Measurements from ENCODE around the gene TRIO.
"Not testable (repeated sequence)": the region's sequence is repeated elsewhere in the genome, so short reads cannot be mapped to it uniquely, and the experiment has no call there.

TRIO gene

DNA sequence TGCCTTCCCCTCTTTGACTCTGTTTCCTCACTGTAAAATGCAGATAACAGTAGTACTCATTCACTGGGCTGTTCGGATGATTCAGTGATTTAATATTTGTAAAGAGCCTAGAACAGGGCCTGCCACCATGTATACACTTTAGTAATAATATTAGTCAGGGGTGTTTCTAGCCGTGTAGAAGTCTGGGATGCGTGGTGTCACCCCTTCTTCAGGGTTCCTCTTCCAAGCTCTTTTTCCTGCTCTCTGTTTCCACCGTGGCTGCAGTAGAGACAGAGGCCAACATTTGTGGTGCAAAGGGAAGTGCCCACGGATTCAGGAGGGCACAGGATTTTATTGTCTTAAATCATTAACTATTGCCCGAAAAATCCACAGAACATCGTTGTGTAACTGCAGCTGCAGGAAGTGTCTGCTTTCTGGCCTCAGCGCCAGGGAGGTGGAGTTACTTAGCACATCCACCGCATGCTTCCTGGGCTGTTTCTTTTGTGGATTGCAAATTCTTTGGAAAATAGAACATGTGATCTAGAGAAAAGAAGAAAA lies 61.7 kb downstream of the TRIO start:
- TF ChIP-seq EZH2 (IDR thresholded peaks at IDR 0.05): no peak
- TF ChIP-seq FOXP2 (optimal IDR thresholded peaks at IDR 0.05; ENCODE audit: control extremely low read depth, extremely low read length, insufficient read depth): no peak
- no peak for TF ChIP-seq POLR2AphosphoS5 (IDR thresholded peaks at IDR 0.05; ENCODE audit: borderline replicate concordance, low read depth, low read length)
- Histone ChIP-seq H3K9me3 (ENCODE audit: low read depth, low read length) (no peaks in the 10 kb centered on the region), H3K4me3 (peak overlapping the region; percentile 3), H3K36me3 (ENCODE audit: insufficient read depth, low read length) (no peaks in the 10 kb centered on the region), H3K9ac (ENCODE audit: insufficient read length) (no peak overlapping the region), H3K27ac (no peak overlapping the region)
- no peak for DNase-seq (ENCODE audit: low read depth, low spot score)

DNA sequence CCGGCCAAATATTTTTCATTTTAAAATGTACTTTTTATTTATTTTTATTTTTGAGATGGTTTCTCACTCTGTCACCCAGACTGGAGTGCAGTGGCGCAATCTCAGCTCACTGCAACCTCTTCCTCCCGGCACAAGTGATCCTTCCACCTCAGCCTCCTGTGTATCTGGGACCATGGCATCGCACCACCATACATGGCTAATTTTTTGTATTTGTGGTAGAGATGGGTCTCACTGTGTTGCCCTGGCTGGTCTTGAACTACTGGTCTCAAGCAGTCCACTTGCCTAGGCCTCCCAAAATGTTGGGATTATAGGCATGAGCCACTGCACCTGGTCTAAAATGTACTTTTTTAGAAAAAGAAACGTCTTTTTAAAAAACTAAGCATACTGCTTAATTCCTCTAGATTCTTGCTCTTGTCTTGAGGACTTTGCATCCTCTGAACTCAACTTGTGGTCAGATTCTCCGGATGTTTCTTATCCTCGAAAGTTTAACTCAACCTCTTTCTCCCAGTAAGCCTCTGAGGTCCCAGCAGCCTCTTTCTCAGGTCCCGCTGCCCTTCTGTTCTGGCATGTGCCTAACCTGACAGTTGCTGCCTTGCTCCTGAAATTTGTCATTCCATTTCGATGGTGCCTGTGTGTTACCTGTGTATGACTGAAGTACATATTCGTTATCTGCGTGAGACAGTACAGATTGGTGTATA lies 63.0 kb downstream of the TRIO start:
- no peak for DNase-seq (ENCODE audit: low read depth, low spot score)
- Histone ChIP-seq H3K36me3 (ENCODE audit: insufficient read depth, low read length) (no peaks in the 10 kb centered on the region), H3K27ac (no peak overlapping the region)

DNA sequence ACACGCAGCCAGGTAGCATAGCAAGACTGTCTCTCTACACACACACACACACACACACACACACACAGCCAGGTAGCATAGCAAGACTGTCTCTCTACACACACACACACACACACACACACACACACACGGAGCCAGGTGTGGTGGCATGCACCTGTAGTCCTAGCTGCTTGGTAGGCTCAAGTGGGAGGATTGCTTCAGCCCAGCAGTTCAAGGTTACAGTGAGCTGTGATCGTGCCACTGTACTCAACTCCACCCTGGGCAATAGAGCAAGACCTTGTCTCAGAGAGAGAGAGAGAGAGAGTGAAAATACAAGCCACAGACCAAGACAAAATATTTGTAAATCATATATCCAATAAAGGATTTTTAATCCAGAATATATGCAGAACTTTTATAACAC lies 64.3 kb downstream of the TRIO start:
- DNase-seq (ENCODE audit: low read depth, low spot score); H3K4me3 ChIP-seq; H3K9me3 ChIP-seq (ENCODE audit: low read depth, low read length); H3K9ac ChIP-seq (ENCODE audit: insufficient read length); H3K27ac ChIP-seq; H3K36me3 ChIP-seq (ENCODE audit: insufficient read depth, low read length): not testable (repeated sequence)

More for the DNA sequence above, 63.0 kb downstream of the TRIO start:
- TF ChIP-seq EZH2 (IDR thresholded peaks at IDR 0.05): no peak
- no peak for TF ChIP-seq FOXP2 (optimal IDR thresholded peaks at IDR 0.05; ENCODE audit: control extremely low read depth, extremely low read length, insufficient read depth)
- no peak for TF ChIP-seq POLR2AphosphoS5 (IDR thresholded peaks at IDR 0.05; ENCODE audit: borderline replicate concordance, low read depth, low read length)
- Histone ChIP-seq H3K9me3 (ENCODE audit: low read depth, low read length) (no peaks in the 10 kb centered on the region), H3K9ac (ENCODE audit: insufficient read length) (no peak overlapping the region), H3K4me3 (no peak overlapping the region)

DNA sequence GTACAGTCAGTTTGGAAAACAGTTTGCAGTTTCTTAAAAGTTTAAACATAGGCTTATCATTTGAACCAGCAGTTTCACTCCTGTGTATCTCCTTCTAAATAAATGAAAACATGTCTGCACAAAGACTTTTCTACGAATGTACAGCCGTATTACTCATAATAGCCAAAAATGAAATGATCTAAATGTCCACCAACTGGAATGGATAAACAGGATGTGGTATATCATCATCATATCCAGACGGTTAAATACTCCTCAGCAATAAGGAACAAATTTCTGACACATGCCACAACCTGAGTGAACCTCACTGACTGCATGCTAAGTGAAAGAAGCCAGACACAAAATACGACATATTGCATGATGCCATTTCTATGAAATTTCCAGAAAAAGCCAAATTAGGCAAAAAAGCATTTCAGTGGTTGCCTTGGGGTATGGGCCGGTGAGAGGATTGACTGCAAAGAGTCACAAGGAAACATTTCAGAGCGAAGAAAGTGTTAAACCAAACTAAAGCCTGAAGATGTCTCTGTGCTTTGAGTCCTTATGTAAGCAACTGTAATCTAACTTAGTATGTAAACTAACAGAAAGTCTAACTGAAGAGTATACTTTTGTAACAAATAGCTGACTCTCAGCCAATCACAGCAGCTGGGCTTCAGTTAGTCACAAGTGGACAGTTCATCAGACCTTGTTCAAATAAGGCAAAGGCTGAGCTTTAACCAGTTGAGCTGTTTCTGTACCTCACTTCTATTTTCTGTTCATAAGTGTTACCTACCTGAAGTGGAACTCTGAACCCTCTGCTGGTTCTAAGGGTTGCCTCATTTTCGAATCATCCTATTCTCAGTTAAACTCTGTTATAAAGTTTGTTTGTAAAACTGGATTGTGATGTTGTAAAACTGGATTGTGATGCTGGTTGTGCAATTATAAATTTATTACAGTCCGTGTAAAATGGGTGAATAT lies 65.2 kb downstream of the TRIO start:
- no peaks in the 10 kb centered on the region for H3K36me3 ChIP-seq (ENCODE audit: insufficient read depth, low read length)
- TF ChIP-seq POLR2AphosphoS5 (IDR thresholded peaks at IDR 0.05; ENCODE audit: borderline replicate concordance, low read depth, low read length) (no peak), EZH2 (IDR thresholded peaks at IDR 0.05) (no peak), FOXP2 (optimal IDR thresholded peaks at IDR 0.05; ENCODE audit: control extremely low read depth, extremely low read length, insufficient read depth) (no peak)
- H3K4me3 ChIP-seq: no peak overlapping the region
- H3K9me3 ChIP-seq (ENCODE audit: low read depth, low read length): no peaks in the 10 kb centered on the region
- no peak overlapping the region for H3K9ac ChIP-seq (ENCODE audit: insufficient read length)
- no peak overlapping the region for H3K27ac ChIP-seq
- no peak for DNase-seq (ENCODE audit: low read depth, low spot score)

DNA sequence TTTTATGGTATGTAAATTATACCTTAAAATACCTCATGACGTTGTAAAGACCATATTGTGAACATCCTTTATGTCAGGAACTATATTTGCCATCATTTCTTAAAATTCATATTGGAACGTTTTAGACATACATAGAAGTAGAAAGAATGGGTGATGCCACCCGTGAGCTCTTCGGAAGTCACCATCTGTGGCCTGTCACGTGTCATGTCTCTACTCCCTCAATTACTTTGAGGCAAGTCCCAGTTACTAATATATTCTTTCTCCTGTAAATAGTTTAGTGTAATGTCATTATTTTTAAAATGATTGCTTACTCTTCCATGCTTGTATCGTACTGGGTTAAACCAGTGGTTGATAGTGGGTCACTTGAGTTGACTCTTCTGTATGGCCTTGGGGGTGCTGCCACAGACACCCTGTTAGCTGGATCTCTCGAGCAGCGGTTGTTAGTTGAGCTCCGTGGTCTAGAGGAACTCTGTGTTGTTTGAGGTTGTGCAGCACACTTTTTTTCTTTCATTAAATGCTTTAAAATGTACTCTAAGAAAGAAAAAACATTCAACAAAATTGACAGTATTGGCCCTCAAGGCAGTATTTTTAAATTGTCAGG lies 66.2 kb downstream of the TRIO start:
- DNase-seq (ENCODE audit: low read depth, low spot score): no peak
- no peaks in the 10 kb centered on the region for H3K36me3 ChIP-seq (ENCODE audit: insufficient read depth, low read length)
- H3K27ac ChIP-seq: no peak overlapping the region
- no peaks in the 10 kb centered on the region for H3K9me3 ChIP-seq (ENCODE audit: low read depth, low read length)
- H3K9ac ChIP-seq (ENCODE audit: insufficient read length): no peak overlapping the region
- TF ChIP-seq POLR2AphosphoS5 (IDR thresholded peaks at IDR 0.05; ENCODE audit: borderline replicate concordance, low read depth, low read length) (no peak), FOXP2 (optimal IDR thresholded peaks at IDR 0.05; ENCODE audit: control extremely low read depth, extremely low read length, insufficient read depth) (no peak), EZH2 (IDR thresholded peaks at IDR 0.05) (no peak)
- no peak overlapping the region for H3K4me3 ChIP-seq

DNA sequence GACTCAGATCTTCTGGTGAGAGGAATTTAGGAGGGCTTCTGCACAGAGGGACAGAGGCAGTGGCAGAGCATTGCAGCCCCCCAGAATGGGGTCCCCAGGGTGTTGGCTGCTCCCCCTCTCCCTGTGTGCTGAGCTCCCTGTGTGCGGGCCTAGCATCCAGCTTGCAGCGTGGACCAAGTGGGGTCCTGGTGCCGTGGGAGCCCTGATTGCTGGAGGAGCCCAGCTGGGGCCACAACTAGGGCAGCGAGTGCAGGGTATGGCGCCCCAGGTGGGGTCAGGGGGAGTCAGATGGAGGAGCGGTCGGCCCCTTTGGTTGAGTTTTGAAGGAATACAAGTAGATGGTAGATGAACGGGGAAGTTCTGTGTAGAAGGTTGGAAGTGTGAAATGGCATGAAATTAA lies 66.7 kb downstream of the TRIO start:
- Histone ChIP-seq H3K9ac (ENCODE audit: insufficient read length) (no peak overlapping the region), H3K36me3 (ENCODE audit: insufficient read depth, low read length) (no peaks in the 10 kb centered on the region), H3K9me3 (ENCODE audit: low read depth, low read length) (no peaks in the 10 kb centered on the region), H3K27ac (no peak overlapping the region), H3K4me3 (no peak overlapping the region)
- DNase-seq (ENCODE audit: low read depth, low spot score): no peak
- no peak for TF ChIP-seq POLR2AphosphoS5 (IDR thresholded peaks at IDR 0.05; ENCODE audit: borderline replicate concordance, low read depth, low read length)
- no peak for TF ChIP-seq EZH2 (IDR thresholded peaks at IDR 0.05)
- no peak for TF ChIP-seq FOXP2 (optimal IDR thresholded peaks at IDR 0.05; ENCODE audit: control extremely low read depth, extremely low read length, insufficient read depth)

DNA sequence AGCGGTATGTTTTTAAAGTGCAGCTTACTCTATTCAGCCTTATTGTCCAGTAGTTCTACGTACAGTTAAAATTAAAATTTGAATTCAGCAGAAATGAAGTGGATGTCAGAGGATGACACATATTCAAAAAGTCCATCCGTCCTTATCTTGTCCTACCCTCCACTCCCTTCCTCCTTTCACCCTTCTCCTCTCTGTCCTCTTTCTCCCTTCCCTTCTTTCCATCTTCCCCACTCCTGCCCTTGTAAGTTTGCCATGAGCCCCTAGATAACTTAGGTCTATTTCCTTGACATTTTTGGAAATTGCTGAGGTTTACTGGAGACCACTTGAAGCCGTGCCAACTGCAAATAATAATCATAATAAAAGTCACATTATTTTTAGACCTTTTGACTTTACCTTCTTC lies 67.6 kb downstream of the TRIO start:
- Histone ChIP-seq H3K4me3 (no peak overlapping the region), H3K9me3 (ENCODE audit: low read depth, low read length) (no peaks in the 10 kb centered on the region), H3K27ac (no peak overlapping the region), H3K36me3 (ENCODE audit: insufficient read depth, low read length) (no peaks in the 10 kb centered on the region), H3K9ac (ENCODE audit: insufficient read length) (no peak overlapping the region)
- TF ChIP-seq EZH2 (IDR thresholded peaks at IDR 0.05) (no peak), POLR2AphosphoS5 (IDR thresholded peaks at IDR 0.05; ENCODE audit: borderline replicate concordance, low read depth, low read length) (no peak), FOXP2 (optimal IDR thresholded peaks at IDR 0.05; ENCODE audit: control extremely low read depth, extremely low read length, insufficient read depth) (no peak)
- no peak for DNase-seq (ENCODE audit: low read depth, low spot score)
